ENCODE results near the gene DCLK1. TPM values are rescaled to one million over a fixed set of nuclear protein-coding genes. Genes with fewer than 3 reads are reported as not detected.

Gene DCLK1
- total and polyA plus RNA-seq, 10 of the 15 experiments (the other 5 are each of a cell fraction or from before 2014, with no cell fraction given), result not detected

DNA sequence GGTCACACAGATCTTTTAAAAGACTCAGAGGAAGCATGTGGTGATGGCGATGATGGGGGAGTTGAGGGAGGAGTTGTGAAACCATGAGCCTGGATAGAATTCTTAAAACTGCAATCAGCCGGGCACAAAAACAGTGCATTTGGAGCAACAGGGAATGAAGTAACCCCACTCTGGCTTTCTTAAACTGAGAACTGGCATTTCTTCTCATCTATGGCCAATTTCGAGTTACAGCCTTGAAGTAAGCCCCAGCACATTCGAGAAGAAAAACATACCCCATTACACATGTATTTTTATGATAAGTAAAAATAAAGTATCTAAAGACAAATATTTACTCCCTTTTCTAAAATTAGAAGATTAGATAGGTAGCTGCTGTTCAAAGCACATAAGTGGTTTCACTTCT lies 70.1 kb downstream of the DCLK1 start:
- RAD21 ChIA-PET (ENCODE audit: unreplicated experiment), result no interaction called here
- Histone ChIP-seq H3K36me3 (ENCODE audit: control insufficient read depth in 2 of 2, insufficient read depth in 2 of 2, low read length in 1 of 2) (no peaks in the 10 kb centered on the region), H3K79me2 (ENCODE audit: control insufficient read depth, insufficient read depth, low read length) (no peaks in the 10 kb centered on the region), H2AFZ (ENCODE audit: control insufficient read depth, low read depth, low read length) (no peak overlapping the region), H3K27ac (ENCODE audit: control insufficient read depth, insufficient read depth) (no peak overlapping the region), H3K4me2 (ENCODE audit: control insufficient read depth, insufficient read depth) (no peak overlapping the region), H3K9me3 (replicated peaks; ENCODE audit: control insufficient read depth, insufficient read depth, low read length) (no peaks in the 10 kb centered on the region), H4K20me1 (ENCODE audit: control insufficient read depth, insufficient read depth) (no peaks in the 10 kb centered on the region), H3K4me1 (ENCODE audit: control insufficient read depth, insufficient read depth, low read length) (no peaks in the 10 kb centered on the region), H3K27me3 (replicated peaks in 1 of 2; ENCODE audit: control insufficient read depth in 2 of 2, insufficient read depth in 2 of 2, low read length in 1 of 2) (no peaks in the 10 kb centered on the region), H3K9ac (ENCODE audit: control insufficient read depth, insufficient read depth, low read length) (no peak overlapping the region), H3K4me3 (no peak overlapping the region)
- FAIRE-seq, result no peak
- SMC1A ChIA-PET (ENCODE audit: uncharacterized antibody, unreplicated experiment), result no interaction called here
- no peak for ATAC-seq
- DNase-seq (ENCODE audit: low read depth, low spot score), result no peak
- BruUV-seq (replicated peaks), result no TSS peak
- intact Hi-C loops (cut with micrococcal nuclease; ENCODE audit: unreplicated experiment) (no loop called here), in situ Hi-C loops (cut with MboI) (no loop called here)
- CTCF ChIA-PET, result no interaction called here
- WGBS (ENCODE audit: insufficient coverage, insufficient replicate concordance, low lambda C conversion rate, missing lambda C conversion rate), result 10% methylated on average over 4 of the region's 4 CpGs
- POLR2A ChIA-PET, result no interaction called here
- TF ChIP-seq RCOR1 (conservative IDR thresholded peaks at IDR 0.05; ENCODE audit: low read depth, low read length) (no peak), RAD51 (IDR thresholded peaks at IDR 0.05) (no peak), RB1 (IDR thresholded peaks at IDR 0.05; ENCODE audit: borderline replicate concordance) (no peak), NFXL1 (IDR thresholded peaks at IDR 0.05; ENCODE audit: borderline replicate concordance) (no peak)
- TF ChIP-seq, protein P1, sequence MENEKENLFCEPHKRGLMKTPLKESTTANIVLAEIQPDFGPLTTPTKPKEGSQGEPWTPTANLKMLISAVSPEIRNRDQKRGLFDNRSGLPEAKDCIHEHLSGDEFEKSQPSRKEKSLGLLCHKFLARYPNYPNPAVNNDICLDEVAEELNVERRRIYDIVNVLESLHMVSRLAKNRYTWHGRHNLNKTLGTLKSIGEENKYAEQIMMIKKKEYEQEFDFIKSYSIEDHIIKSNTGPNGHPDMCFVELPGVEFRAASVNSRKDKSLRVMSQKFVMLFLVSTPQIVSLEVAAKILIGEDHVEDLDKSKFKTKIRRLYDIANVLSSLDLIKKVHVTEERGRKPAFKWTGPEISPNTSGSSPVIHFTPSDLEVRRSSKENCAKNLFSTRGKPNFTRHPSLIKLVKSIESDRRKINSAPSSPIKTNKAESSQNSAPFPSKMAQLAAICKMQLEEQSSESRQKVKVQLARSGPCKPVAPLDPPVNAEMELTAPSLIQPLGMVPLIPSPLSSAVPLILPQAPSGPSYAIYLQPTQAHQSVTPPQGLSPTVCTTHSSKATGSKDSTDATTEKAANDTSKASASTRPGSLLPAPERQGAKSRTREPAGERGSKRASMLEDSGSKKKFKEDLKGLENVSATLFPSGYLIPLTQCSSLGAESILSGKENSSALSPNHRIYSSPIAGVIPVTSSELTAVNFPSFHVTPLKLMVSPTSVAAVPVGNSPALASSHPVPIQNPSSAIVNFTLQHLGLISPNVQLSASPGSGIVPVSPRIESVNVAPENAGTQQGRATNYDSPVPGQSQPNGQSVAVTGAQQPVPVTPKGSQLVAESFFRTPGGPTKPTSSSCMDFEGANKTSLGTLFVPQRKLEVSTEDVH (IDR thresholded peaks at IDR 0.05; ENCODE audit: low read depth, partially characterized antibody), result no peak
- TF ChIP-seq, protein P2, sequence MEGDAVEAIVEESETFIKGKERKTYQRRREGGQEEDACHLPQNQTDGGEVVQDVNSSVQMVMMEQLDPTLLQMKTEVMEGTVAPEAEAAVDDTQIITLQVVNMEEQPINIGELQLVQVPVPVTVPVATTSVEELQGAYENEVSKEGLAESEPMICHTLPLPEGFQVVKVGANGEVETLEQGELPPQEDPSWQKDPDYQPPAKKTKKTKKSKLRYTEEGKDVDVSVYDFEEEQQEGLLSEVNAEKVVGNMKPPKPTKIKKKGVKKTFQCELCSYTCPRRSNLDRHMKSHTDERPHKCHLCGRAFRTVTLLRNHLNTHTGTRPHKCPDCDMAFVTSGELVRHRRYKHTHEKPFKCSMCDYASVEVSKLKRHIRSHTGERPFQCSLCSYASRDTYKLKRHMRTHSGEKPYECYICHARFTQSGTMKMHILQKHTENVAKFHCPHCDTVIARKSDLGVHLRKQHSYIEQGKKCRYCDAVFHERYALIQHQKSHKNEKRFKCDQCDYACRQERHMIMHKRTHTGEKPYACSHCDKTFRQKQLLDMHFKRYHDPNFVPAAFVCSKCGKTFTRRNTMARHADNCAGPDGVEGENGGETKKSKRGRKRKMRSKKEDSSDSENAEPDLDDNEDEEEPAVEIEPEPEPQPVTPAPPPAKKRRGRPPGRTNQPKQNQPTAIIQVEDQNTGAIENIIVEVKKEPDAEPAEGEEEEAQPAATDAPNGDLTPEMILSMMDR (IDR thresholded peaks at IDR 0.05 in 2 of 3, conservative IDR thresholded peaks at IDR 0.05 in 1 of 3; ENCODE audit: control insufficient read depth in 2 of 3, extremely low read depth in 1 of 3, insufficient read depth in 1 of 3, low read depth in 3 of 3, low read length in 3 of 3), result no peak
- TF ChIP-seq, protein P3, sequence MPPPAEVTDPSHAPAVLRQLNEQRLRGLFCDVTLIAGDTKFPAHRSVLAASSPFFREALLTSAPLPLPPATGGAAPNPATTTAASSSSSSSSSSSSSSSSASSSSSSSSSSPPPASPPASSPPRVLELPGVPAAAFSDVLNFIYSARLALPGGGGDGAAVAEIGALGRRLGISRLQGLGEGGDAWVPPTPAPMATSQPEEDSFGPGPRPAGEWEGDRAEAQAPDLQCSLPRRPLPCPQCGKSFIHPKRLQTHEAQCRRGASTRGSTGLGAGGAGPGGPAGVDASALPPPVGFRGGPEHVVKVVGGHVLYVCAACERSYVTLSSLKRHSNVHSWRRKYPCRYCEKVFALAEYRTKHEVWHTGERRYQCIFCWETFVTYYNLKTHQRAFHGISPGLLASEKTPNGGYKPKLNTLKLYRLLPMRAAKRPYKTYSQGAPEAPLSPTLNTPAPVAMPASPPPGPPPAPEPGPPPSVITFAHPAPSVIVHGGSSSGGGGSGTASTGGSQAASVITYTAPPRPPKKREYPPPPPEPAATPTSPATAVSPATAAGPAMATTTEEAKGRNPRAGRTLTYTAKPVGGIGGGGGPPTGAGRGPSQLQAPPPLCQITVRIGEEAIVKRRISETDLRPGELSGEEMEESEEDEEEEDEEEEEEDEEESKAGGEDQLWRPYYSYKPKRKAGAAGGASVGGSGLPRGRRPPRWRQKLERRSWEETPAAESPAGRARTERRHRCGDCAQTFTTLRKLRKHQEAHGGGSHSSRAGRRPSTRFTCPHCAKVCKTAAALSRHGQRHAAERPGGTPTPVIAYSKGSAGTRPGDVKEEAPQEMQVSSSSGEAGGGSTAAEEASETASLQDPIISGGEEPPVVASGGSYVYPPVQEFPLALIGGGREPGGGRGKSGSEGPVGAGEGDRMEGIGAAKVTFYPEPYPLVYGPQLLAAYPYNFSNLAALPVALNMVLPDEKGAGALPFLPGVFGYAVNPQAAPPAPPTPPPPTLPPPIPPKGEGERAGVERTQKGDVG (CRISPR knock-in tag; IDR thresholded peaks at IDR 0.05), result no peak
- TF ChIP-seq, protein P4, sequence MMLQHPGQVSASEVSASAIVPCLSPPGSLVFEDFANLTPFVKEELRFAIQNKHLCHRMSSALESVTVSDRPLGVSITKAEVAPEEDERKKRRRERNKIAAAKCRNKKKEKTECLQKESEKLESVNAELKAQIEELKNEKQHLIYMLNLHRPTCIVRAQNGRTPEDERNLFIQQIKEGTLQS (IDR thresholded peaks at IDR 0.05; ENCODE audit: borderline replicate concordance, extremely low read depth, low read depth, low read length), result no peak
